Endothelial cell of umbilical vein (primary cell): ENCODE results near the gene SEMA4G. TPM values are rescaled to one million over a fixed set of nuclear protein-coding genes. Genes with fewer than 3 reads are reported as not detected.

Experiments used
- BruUV-seq: library from RNA; stranded (reverse); fragments of 400-500 nt; replicated peaks from 2 replicates; lab custom pipeline; 2021; lab: Mats Ljungman, UMichigan
- CTCF ChIA-PET: fragments of 300-600, 350-600 bp; sonication (Branson Sonifier 250); formaldehyde crosslinking; loops from one replicate; lab custom pipeline; 2021; ENCODE audit warnings: antibody characterized with exemption, inconsistent platforms; lab: Charles Lee
- POLR2A ChIA-PET: fragments of 300-600, 350-600 bp; sonication (Branson Sonifier 250); formaldehyde crosslinking; loops from one replicate; lab custom pipeline; 2021; ENCODE audit warnings: antibody characterized with exemption, inconsistent platforms; lab: Charles Lee
- DNase-seq: peaks from one replicate; pipeline ENCODE4 v3.0.0-alpha.2; 2011; ENCODE audit warnings: low read depth, low spot score
- FAIRE-seq: peaks from 2 replicates; lab custom pipeline; 2011; peaks lifted over from hg19 to GRCh38; lab: Jason Lieb, UNC
- H2AFZ ChIP-seq: 2 replicates; pipeline ENCODE4 v1.6.0; 2012; ENCODE audit warnings: low read depth, low read length, control low read depth, inconsistent platforms
- H3K27ac ChIP-seq: 2 replicates; pipeline ENCODE4 v1.5.1; 2011; ENCODE audit warnings: low read depth, mild to moderate bottlenecking, control low read depth, low read length, moderate library complexity; ENCODE audit not compliant: insufficient read depth
- H3K27me3 ChIP-seq, 2 experiments: 2 replicates each; pipeline versions ENCODE4 v1.6.0 to v1.6.1; 2011; ENCODE audit warnings: low read length in 2 of 2, mixed read lengths in 1 of 2; ENCODE audit not compliant: control insufficient read depth in 2 of 2, insufficient read depth in 2 of 2
- H3K36me3 ChIP-seq, 2 experiments: 2 replicates in 1 of 2; 3 replicates in 1 of 2; pipeline ENCODE4 v1.5.1; 2011; ENCODE audit warnings: low read length in 2 of 2, mild to moderate bottlenecking in 1 of 2, moderate library complexity in 1 of 2; ENCODE audit not compliant: control insufficient read depth in 2 of 2, insufficient read depth in 2 of 2; ENCODE audit errors: extremely low read depth in 1 of 2
- H3K4me1 ChIP-seq: 3 replicates; pipeline ENCODE4 v1.5.1; 2011; ENCODE audit warnings: mild to moderate bottlenecking, low read length; ENCODE audit not compliant: control insufficient read depth, insufficient read depth; ENCODE audit errors: extremely low read depth
- H3K4me2 ChIP-seq: 2 replicates; pipeline ENCODE4 v1.6.1; 2011; ENCODE audit warnings: low read length, control low read depth, mixed read lengths; ENCODE audit not compliant: insufficient read depth
- H3K4me3 ChIP-seq, 3 experiments: fragments of 200-600 bp in 1 of 3; sonication (generic), shearing (Covaris generic) in 1 of 3; replicated peaks in 1 of 3; 2 replicates each; pipeline ENCODE4 v1.5.1; 2011 to 2016; ENCODE audit warnings: control low read depth in 3 of 3, low read length in 3 of 3, mild to moderate bottlenecking in 2 of 3, inconsistent platforms in 1 of 3, low read depth in 1 of 3, moderate library complexity in 1 of 3; ENCODE audit not compliant: insufficient read depth in 1 of 3
- H3K79me2 ChIP-seq: 2 replicates; pipeline ENCODE4 v1.6.0; 2012; ENCODE audit warnings: low read length, inconsistent platforms; ENCODE audit not compliant: control insufficient read depth, insufficient read depth
- H3K9ac ChIP-seq: replicated peaks from 2 replicates; pipeline ENCODE3; 2011; ENCODE audit warnings: low read length, control low read depth; ENCODE audit not compliant: insufficient read depth; ENCODE audit errors: extremely low read depth
- H3K9me1 ChIP-seq: replicated peaks from 3 replicates; pipeline ENCODE4 v1.6.0; 2011; ENCODE audit warnings: mild to moderate bottlenecking, low read length; ENCODE audit not compliant: control insufficient read depth, insufficient read depth; ENCODE audit errors: extremely low read depth
- H3K9me3 ChIP-seq: replicated peaks from 2 replicates; pipeline ENCODE4 v1.5.1; 2012; ENCODE audit warnings: low read length, inconsistent platforms; ENCODE audit not compliant: control insufficient read depth, insufficient read depth
- H4K20me1 ChIP-seq: replicated peaks from 2 replicates; pipeline ENCODE3; 2011; ENCODE audit warnings: mild to moderate bottlenecking, low read length; ENCODE audit not compliant: control insufficient read depth, insufficient read depth; ENCODE audit errors: extremely low read depth
- CTCF ChIP-seq, 2 donors: IDR thresholded peaks; 1 replicate in 1 of 2; 2 replicates in 1 of 2; pipeline ENCODE4 v1.5.1; 2011; ENCODE audit warnings: low read length in 2 of 2, mild to moderate bottlenecking in 2 of 2, moderate library complexity in 2 of 2, control low read depth in 1 of 2, inconsistent platforms in 1 of 2, low read depth in 1 of 2; ENCODE audit not compliant: insufficient read depth in 1 of 2; ENCODE audit errors: extremely low read depth in 1 of 2
- EZH2 ChIP-seq: IDR thresholded peaks from 2 replicates; pipeline ENCODE4 v1.6.1; 2012; ENCODE audit warnings: borderline replicate concordance, low read depth, mild to moderate bottlenecking, moderate library complexity, low read length, inconsistent platforms; ENCODE audit not compliant: severe bottlenecking
- FOS ChIP-seq: IDR thresholded peaks from 2 replicates; pipeline ENCODE4 v1.6.1; 2011; ENCODE audit warnings: mild to moderate bottlenecking, low read length, moderate library complexity, borderline replicate concordance; ENCODE audit not compliant: insufficient read depth
- POLR2A ChIP-seq: IDR thresholded peaks from 2 replicates; pipeline ENCODE4 v1.6.1; 2012; ENCODE audit warnings: low read depth, mild to moderate bottlenecking, control low read depth, low read length
- POLR2AphosphoS5 ChIP-seq: IDR thresholded peaks from 2 replicates; pipeline ENCODE4 v1.6.1; 2012; ENCODE audit warnings: low read depth, mild to moderate bottlenecking, control low read depth, low read length, moderate library complexity; ENCODE audit not compliant: insufficient read depth
- dilution Hi-C: fragments of 300-500 bp; cut with MboI; formaldehyde crosslinking; loops from one replicate; pipeline ENCODE4 v1.15.0; 2019; ENCODE audit warnings: low sequenced_read_pairs; ENCODE audit not compliant: extremely low pct_ligation_motif_present
- intact Hi-C: fragments of 100-400 bp; cut with micrococcal nuclease; formaldehyde crosslinking; loops from one replicate; pipeline ENCODE4 v1.10.0; 2022
- polyA plus RNA-seq, 4 experiments: library from polyadenylated mRNA; depleted of rRNA in 3 of 4; stranded (reverse) in 3 of 4; unstranded in 1 of 4; fragments of >200 nt; gene quantifications; 2 replicates each; pipeline versions ENCODE4 v1.2.1 to v1.2.3, GENCODE V29; 2011 to 2012; ENCODE audit warnings: missing spikeins in 1 of 4
- total RNA-seq: library from RNA; stranded (reverse); gene quantifications from 2 replicates; pipeline ENCODE4 v1.2.3, GENCODE V29; 2021

Gene SEMA4G
- total and polyA plus RNA-seq, 2 donors (not counting 3 experiments of a cell fraction or from before 2014, with no cell fraction given): 6.0 to 10.4 TPM

GRCh38 chr10:101000915-101001658 lies 31.8 kb downstream of the SEMA4G start:
- Histone ChIP-seq H3K9me1 (no peaks in the 10 kb centered on the region), H3K4me3 (peak overlapping the region in 2 of 3 experiments; percentile 79 to 85), H3K27ac (peak overlapping the region; percentile 83), H4K20me1 (no peaks in the 10 kb centered on the region), H3K4me1 (peaks cover 33% of the 10 kb centered on the region), H3K9ac (peak overlapping the region; percentile 94), H3K9me3 (no peaks in the 10 kb centered on the region), H3K36me3 (peaks cover 11 to 26% of the 10 kb centered on the region in 2 experiments), H3K79me2 (peaks cover 34% of the 10 kb centered on the region), H3K4me2 (peak overlapping the region; percentile 59), H2AFZ (no peak overlapping the region), H3K27me3 (no peaks in the 10 kb centered on the region)
- FAIRE-seq (peak; percentile 98), DNase-seq (peak; percentile 93)
- TF ChIP-seq CTCF (IDR thresholded peaks at IDR 0.05; ENCODE audit: extremely low read depth in 1 of 2, insufficient read depth in 1 of 2, low read depth in 1 of 2, low read length in 2 of 2) (no peak), FOS (peak; percentile 35), POLR2AphosphoS5 (no peak), EZH2 (no peak), POLR2A (peak; percentile 55)
- ChIA-PET CTCF (interaction anchor here (1.6 to 12.6 kb wide), 3 partner anchors 11 to 66 kb away, joined by 3 to 254 read pairs (median 18); no protein-coding TSS in a partner anchor), POLR2A (no interaction called here)
- TSS peak; percentile 31 for BruUV-seq
- dilution Hi-C loops (no loop called here), intact Hi-C loops (loop anchor here (1.0 kb wide), 1 partner anchor 31 kb away; no protein-coding TSS in a partner anchor)
